Nephron (organoid): ENCODE results near the gene ERP44.

ENCODE experiments used
- H3K27ac Mint-ChIP-seq, 3 experiments: 2 replicates each; pipeline ENCODE4 v1.8.0; 2020; ENCODE audit warnings: mixed read lengths in 3 of 3, mild to moderate bottlenecking in 2 of 3, moderate library complexity in 1 of 3
- H3K27me3 Mint-ChIP-seq: 2 replicates; pipeline ENCODE4 v1.8.0; 2021; ENCODE audit warnings: low read depth, mild to moderate bottlenecking, moderate library complexity, mixed read lengths
- H3K36me3 Mint-ChIP-seq: 2 replicates; pipeline ENCODE4 v1.8.0; 2020; ENCODE audit warnings: low read depth, mixed read lengths
- H3K4me1 Mint-ChIP-seq: 2 replicates; pipeline ENCODE4 v1.8.0; 2020; ENCODE audit warnings: mixed read lengths
- H3K4me3 Mint-ChIP-seq, 3 experiments: 2 replicates each; pipeline ENCODE4 v1.8.0; 2020; ENCODE audit warnings: mild to moderate bottlenecking in 3 of 3, mixed read lengths in 3 of 3, moderate library complexity in 2 of 3
- H3K9me3 Mint-ChIP-seq: 2 replicates; pipeline ENCODE4 v1.8.0; 2020; ENCODE audit warnings: mixed read lengths
- CTCF ChIP-seq, 3 experiments: fragments of 200-600 bp; sonication (generic); IDR thresholded peaks; one replicate each; pipeline ENCODE4 v1.5.0; 2021; ENCODE audit warnings: antibody characterized with exemption in 3 of 3; ENCODE audit not compliant: unreplicated experiment in 3 of 3

The ERP44 gene

GRCh38 chr9:100029251-100029650 lies 69.5 kb downstream of the ERP44 start:
- Mint-ChIP-seq H3K4me1 (no peaks in the 10 kb centered on the region), H3K27me3 (no peaks in the 10 kb centered on the region), H3K27ac (no peak overlapping the region), H3K9me3 (peaks cover 7% of the 10 kb centered on the region), H3K4me3 (no peak overlapping the region), H3K36me3 (peaks cover 44% of the 10 kb centered on the region)
- TF ChIP-seq CTCF (IDR thresholded peaks at IDR 0.05; ENCODE audit: unreplicated experiment in 3 of 3), result no peak

GRCh38 chr9:100028201-100028784 lies 70.5 kb downstream of the ERP44 start:
- peaks cover under 1% of the 10 kb centered on the region for H3K9me3 Mint-ChIP-seq
- no peak overlapping the region for H3K4me3 Mint-ChIP-seq
- H3K4me1 Mint-ChIP-seq, result no peaks in the 10 kb centered on the region
- peak; percentile 79 to 89 (median 86) for TF ChIP-seq CTCF (IDR thresholded peaks at IDR 0.05; ENCODE audit: unreplicated experiment in 3 of 3)
- peaks cover 39% of the 10 kb centered on the region for H3K36me3 Mint-ChIP-seq
- no peak overlapping the region for H3K27ac Mint-ChIP-seq
- H3K27me3 Mint-ChIP-seq, result no peaks in the 10 kb centered on the region

GRCh38 chr9:100027543-100027942 lies 71.3 kb downstream of the ERP44 start:
- Mint-ChIP-seq H3K36me3 (peaks cover 32% of the 10 kb centered on the region), H3K9me3 (no peaks in the 10 kb centered on the region), H3K4me3 (no peak overlapping the region), H3K4me1 (no peaks in the 10 kb centered on the region), H3K27me3 (no peaks in the 10 kb centered on the region), H3K27ac (no peak overlapping the region)
- no peak for TF ChIP-seq CTCF (IDR thresholded peaks at IDR 0.05; ENCODE audit: unreplicated experiment in 3 of 3)

GRCh38 chr9:100021931-100022330 lies 76.9 kb downstream of the ERP44 start:
- no peaks in the 10 kb centered on the region for H3K27me3 Mint-ChIP-seq
- no peak overlapping the region for H3K27ac Mint-ChIP-seq
- no peaks in the 10 kb centered on the region for H3K9me3 Mint-ChIP-seq
- no peak overlapping the region for H3K4me3 Mint-ChIP-seq
- no peaks in the 10 kb centered on the region for H3K4me1 Mint-ChIP-seq
- H3K36me3 Mint-ChIP-seq, result peaks cover 52% of the 10 kb centered on the region
- TF ChIP-seq CTCF (IDR thresholded peaks at IDR 0.05; ENCODE audit: unreplicated experiment in 3 of 3), result no peak

GRCh38 chr9:100020121-100020795 lies 78.5 kb downstream of the ERP44 start:
- no peak for TF ChIP-seq CTCF (IDR thresholded peaks at IDR 0.05; ENCODE audit: unreplicated experiment in 3 of 3)
- Mint-ChIP-seq H3K4me3 (no peak overlapping the region), H3K27ac (no peak overlapping the region), H3K9me3 (no peaks in the 10 kb centered on the region), H3K27me3 (no peaks in the 10 kb centered on the region), H3K36me3 (peaks cover 52% of the 10 kb centered on the region), H3K4me1 (no peaks in the 10 kb centered on the region)

GRCh38 chr9:100019541-100019940 lies 79.3 kb downstream of the ERP44 start:
- no peaks in the 10 kb centered on the region for H3K4me1 Mint-ChIP-seq
- H3K36me3 Mint-ChIP-seq, result peaks cover 49% of the 10 kb centered on the region
- H3K4me3 Mint-ChIP-seq, result no peak overlapping the region
- no peaks in the 10 kb centered on the region for H3K9me3 Mint-ChIP-seq
- no peak overlapping the region for H3K27ac Mint-ChIP-seq
- no peak for TF ChIP-seq CTCF (IDR thresholded peaks at IDR 0.05; ENCODE audit: unreplicated experiment in 3 of 3)
- no peaks in the 10 kb centered on the region for H3K27me3 Mint-ChIP-seq
